ENCODE measurements around the gene C1orf35.
A peak's percentile ranks its signal among the peaks of the same experiment; 100 is the strongest.

C1orf35 gene

GRCh38 chr1:228109962-228110488, 6.9 kb upstream of the C1orf35 start:
- H3K4me2 ChIP-seq (ENCODE audit: low read depth, low read length) = peak overlapping the region; percentile 97
- peaks cover 19% of the 10 kb centered on the region for H3F3A ChIP-seq (ENCODE audit: insufficient read depth, low read length)
- peaks cover 42% of the 10 kb centered on the region for H3K79me2 ChIP-seq (ENCODE audit: low read length)
- peak overlapping the region; percentile 50; the same call in 1 of the 2 replicates for H3K27ac ChIP-seq (ENCODE audit: low read length)
- H4K20me1 ChIP-seq (ENCODE audit: insufficient read depth, low read length) = no peaks in the 10 kb centered on the region
- peak overlapping the region; percentile 100 for H3K4me3 ChIP-seq (ENCODE audit: low read length)
- H3K9ac ChIP-seq (ENCODE audit: low read length) = peak overlapping the region; percentile 99
- 0 out of 2 replicates have a peak, but pooled peaks cover 3% of the 10 kb centered on the region for H3K36me3 ChIP-seq (replicated peaks; ENCODE audit: insufficient read depth, low read length)
- no peak for TF ChIP-seq EZH2 (optimal IDR thresholded peaks at IDR 0.05; ENCODE audit: low read depth, low read length)
- TF ChIP-seq CTCF (IDR thresholded peaks at IDR 0.05; ENCODE audit: low read length) = no peak
- no peak for TF ChIP-seq EZH2phosphoT487 (IDR thresholded peaks at IDR 0.05; ENCODE audit: low read length)
- no peak for DNase-seq
- H3K9me3 ChIP-seq (replicated peaks; ENCODE audit: insufficient read depth, low read length) = no peaks in the 10 kb centered on the region
- peaks cover 28% of the 10 kb centered on the region for H3K4me1 ChIP-seq (ENCODE audit: low read length)
- peak overlapping the region; percentile 86 for H2AFZ ChIP-seq (ENCODE audit: low read length)
- no peaks in the 10 kb centered on the region for H3K9me2 ChIP-seq (replicated peaks; ENCODE audit: insufficient read depth, low read length)
- no peaks in the 10 kb centered on the region for H3K27me3 ChIP-seq (replicated peaks; ENCODE audit: insufficient read depth, low read length)

GRCh38 chr1:228109073-228109961, 6.2 kb upstream of the C1orf35 start, which contains the start of gene MRPL55:
Gene MRPL55, minus strand, starts transcription at chr1:228109299. Its CDS starts 1,039 bp downstream, at chr1:228108260.
- Histone ChIP-seq H4K20me1 (ENCODE audit: insufficient read depth, low read length) (no peaks in the 10 kb centered on the region), H3K79me2 (ENCODE audit: low read length) (peaks cover 42% of the 10 kb centered on the region), H3K27me3 (replicated peaks; ENCODE audit: insufficient read depth, low read length) (no peaks in the 10 kb centered on the region), H3K9me2 (replicated peaks; ENCODE audit: insufficient read depth, low read length) (no peaks in the 10 kb centered on the region), H3K9ac (ENCODE audit: low read length) (peak within 1 kb of the TSS; percentile 99), H3K27ac (ENCODE audit: low read length) (peak within 1 kb of the TSS; percentile 59), H2AFZ (ENCODE audit: low read length) (peak within 1 kb of the TSS; percentile 86), H3K4me1 (ENCODE audit: low read length) (peaks cover 28% of the 10 kb centered on the region), H3K9me3 (replicated peaks; ENCODE audit: insufficient read depth, low read length) (no peaks in the 10 kb centered on the region), H3F3A (ENCODE audit: insufficient read depth, low read length) (peaks cover 23% of the 10 kb centered on the region), H3K4me2 (ENCODE audit: low read depth, low read length) (peak within 1 kb of the TSS; percentile 99), H3K4me3 (ENCODE audit: low read length) (peak within 1 kb of the TSS; percentile 100), H3K36me3 (replicated peaks; ENCODE audit: insufficient read depth, low read length) (0 out of 2 replicates have a peak, but pooled peaks cover 3% of the 10 kb centered on the region)
- TF ChIP-seq EZH2phosphoT487 (IDR thresholded peaks at IDR 0.05; ENCODE audit: low read length) (no peak), EZH2 (optimal IDR thresholded peaks at IDR 0.05; ENCODE audit: low read depth, low read length) (no peak), CTCF (IDR thresholded peaks at IDR 0.05; ENCODE audit: low read length) (0 out of 2 replicates have a peak, but pooled peaks have one; percentile 17)
- peak; percentile 99 for DNase-seq

GRCh38 chr1:228108742-228109072, 5.6 kb upstream of the C1orf35 start:
- peak overlapping the region; percentile 59 for H3K27ac ChIP-seq (ENCODE audit: low read length)
- H3K79me2 ChIP-seq (ENCODE audit: low read length) = peaks cover 42% of the 10 kb centered on the region
- H2AFZ ChIP-seq (ENCODE audit: low read length) = peak overlapping the region; percentile 85
- H3K36me3 ChIP-seq (replicated peaks; ENCODE audit: insufficient read depth, low read length) = 0 out of 2 replicates have a peak, but pooled peaks cover 3% of the 10 kb centered on the region
- H4K20me1 ChIP-seq (ENCODE audit: insufficient read depth, low read length) = no peaks in the 10 kb centered on the region
- peaks cover 30% of the 10 kb centered on the region for H3F3A ChIP-seq (ENCODE audit: insufficient read depth, low read length)
- H3K4me3 ChIP-seq (ENCODE audit: low read length) = peak overlapping the region; percentile 100
- H3K9ac ChIP-seq (ENCODE audit: low read length) = peak overlapping the region; percentile 99
- DNase-seq = no peak
- H3K4me2 ChIP-seq (ENCODE audit: low read depth, low read length) = peak overlapping the region; percentile 99
- H3K27me3 ChIP-seq (replicated peaks; ENCODE audit: insufficient read depth, low read length) = no peaks in the 10 kb centered on the region
- TF ChIP-seq CTCF (IDR thresholded peaks at IDR 0.05; ENCODE audit: low read length) = no peak
- no peak for TF ChIP-seq EZH2 (optimal IDR thresholded peaks at IDR 0.05; ENCODE audit: low read depth, low read length)
- TF ChIP-seq EZH2phosphoT487 (IDR thresholded peaks at IDR 0.05; ENCODE audit: low read length) = no peak
- no peaks in the 10 kb centered on the region for H3K9me3 ChIP-seq (replicated peaks; ENCODE audit: insufficient read depth, low read length)
- H3K4me1 ChIP-seq (ENCODE audit: low read length) = peaks cover 34% of the 10 kb centered on the region
- no peaks in the 10 kb centered on the region for H3K9me2 ChIP-seq (replicated peaks; ENCODE audit: insufficient read depth, low read length)
